GM19467 (cell line): ENCODE results near the gene YJEFN3.

ENCODE experiments used
- ATAC-seq: cut with Tn5 transposase; IDR thresholded peaks from one replicate; pipeline ENCODE4 v1.9.1; 2021; ENCODE audit warnings: mild to moderate bottlenecking, moderate library complexity; ENCODE audit not compliant: unreplicated experiment

YJEFN3 gene

GRCh38 chr19:19528721-19529490 is at the start of gene YJEFN3:
Gene YJEFN3, plus strand, starts transcription at chr19:19528911. Its CDS starts 22 bp downstream, at chr19:19528933.
- no peak for ATAC-seq

- no peak for ATAC-seq
Measured at GRCh38 chr19:19480688-19481087, 48.0 kb upstream of the YJEFN3 start.

GRCh38 chr19:19482809-19483596 is 45.7 kb upstream of the YJEFN3 start:
- ATAC-seq, result no peak

GRCh38 chr19:19485161-19485997 is 43.3 kb upstream of the YJEFN3 start:
- ATAC-seq, result no peak

- no peak for ATAC-seq
Measured at GRCh38 chr19:19485998-19486290, 42.8 kb upstream of the YJEFN3 start.

- no peak for ATAC-seq
Measured at GRCh38 chr19:19486343-19487076, 42.2 kb upstream of the YJEFN3 start.

- ATAC-seq, result no peak
Measured at GRCh38 chr19:19487077-19487949, 41.4 kb upstream of the YJEFN3 start.

GRCh38 chr19:19487950-19488874 is 40.5 kb upstream of the YJEFN3 start:
- no peak for ATAC-seq

GRCh38 chr19:19488875-19489690 is 39.6 kb upstream of the YJEFN3 start:
- ATAC-seq, result peak; percentile 57

- ATAC-seq, result no peak
Measured at GRCh38 chr19:19489804-19490204, 38.9 kb upstream of the YJEFN3 start.

GRCh38 chr19:19490214-19490968 is 38.3 kb upstream of the YJEFN3 start:
- ATAC-seq, result no peak

- ATAC-seq, result no peak
Measured at GRCh38 chr19:19491321-19492025, 37.2 kb upstream of the YJEFN3 start.

- ATAC-seq, result no peak
Measured at GRCh38 chr19:19492026-19492610, 36.6 kb upstream of the YJEFN3 start.

- no peak for ATAC-seq
Measured at GRCh38 chr19:19493841-19494546, 34.7 kb upstream of the YJEFN3 start.
